Right atrium auricular region (tissue), 2 donors: Measurements from ENCODE around the gene DDIT4. TPM values are rescaled to one million over a fixed set of nuclear protein-coding genes. Genes with fewer than 3 reads are reported as not detected.
A peak's percentile ranks its signal among the peaks of the same experiment; 100 is the strongest.

Experiments
- DNase-seq: peaks from one replicate; pipeline ENCODE4 v3.0.0-alpha.2; 2019; ENCODE audit warnings: low spot score
- H3K27ac ChIP-seq, 2 donors: fragments of 200-600 bp; sonication (generic); 1 replicate in 1 of 2; 2 replicates in 1 of 2; pipeline ENCODE4 v1.5.1; 2016 to 2019
- H3K27me3 ChIP-seq, 2 donors: fragments of 200-600 bp; sonication (generic); one replicate each; pipeline versions ENCODE4 v1.5.1 to v1.6.0; 2017 to 2019
- H3K36me3 ChIP-seq: fragments of 200-600 bp; sonication (generic); one replicate; pipeline ENCODE4 v1.5.1; 2016
- H3K4me1 ChIP-seq, 2 donors: fragments of 200-600 bp; sonication (generic); one replicate each; pipeline versions ENCODE4 v1.5.1 to v1.6.0; 2017 to 2019
- H3K4me3 ChIP-seq, 2 donors: fragments of 200-600 bp; sonication (generic); 1 replicate in 1 of 2; 2 replicates in 1 of 2; pipeline ENCODE4 v1.5.1; 2017 to 2019; ENCODE audit warnings: mild to moderate bottlenecking in 1 of 2, moderate library complexity in 1 of 2
- H3K9me3 ChIP-seq, 2 donors: fragments of 200-600 bp; sonication (generic); one replicate each; pipeline ENCODE4 v1.5.1; 2019
- CTCF ChIP-seq, 2 donors: fragments of 200-600 bp; sonication (generic); IDR thresholded peaks; one replicate each; pipeline ENCODE4 v1.5.1; 2019; ENCODE audit warnings: antibody characterized with exemption in 2 of 2
- total RNA-seq, 2 donors: library from RNA; depleted of rRNA; stranded (reverse); fragments of >200 nt; gene quantifications; one replicate each; pipeline ENCODE4 v1.1.0, GENCODE V29; 2016

DDIT4 gene
- total RNA-seq, 2 donors from 2014 or later = 100 to 136 TPM

- Histone ChIP-seq H3K36me3 (no peaks in the 10 kb centered on the region), H3K27me3 (no peaks in the 10 kb centered on the region), H3K4me3 (no peak overlapping the region), H3K9me3 (no peaks in the 10 kb centered on the region), H3K4me1 (peaks cover 0 to 64% of the 10 kb centered on the region in 2 donors), H3K27ac (peak overlapping the region; percentile 84 to 87)
- no peak for TF ChIP-seq CTCF (IDR thresholded peaks at IDR 0.05)
- DNase-seq = peak; percentile 80
Observed at GRCh38 chr10:72309290-72310240, 35.8 kb downstream of the DDIT4 start.

- Histone ChIP-seq H3K4me3 (no peak overlapping the region), H3K4me1 (peaks cover 0 to 67% of the 10 kb centered on the region in 2 donors), H3K27ac (peak overlapping the region; percentile 84 to 87), H3K36me3 (no peaks in the 10 kb centered on the region), H3K27me3 (no peaks in the 10 kb centered on the region), H3K9me3 (no peaks in the 10 kb centered on the region)
- TF ChIP-seq CTCF (IDR thresholded peaks at IDR 0.05) = no peak
- no peak for DNase-seq
Observed at GRCh38 chr10:72310241-72310633, 36.5 kb downstream of the DDIT4 start.

GRCh38 chr10:72310636-72311035, 36.9 kb downstream of the DDIT4 start:
- H3K4me1 ChIP-seq = peaks cover 0 to 67% of the 10 kb centered on the region in 2 donors
- DNase-seq = no peak
- no peak for TF ChIP-seq CTCF (IDR thresholded peaks at IDR 0.05)
- no peak overlapping the region for H3K4me3 ChIP-seq
- H3K9me3 ChIP-seq = no peaks in the 10 kb centered on the region
- H3K27ac ChIP-seq = peak overlapping the region; percentile 84 to 87
- no peaks in the 10 kb centered on the region for H3K27me3 ChIP-seq
- H3K36me3 ChIP-seq = no peaks in the 10 kb centered on the region

DNA sequence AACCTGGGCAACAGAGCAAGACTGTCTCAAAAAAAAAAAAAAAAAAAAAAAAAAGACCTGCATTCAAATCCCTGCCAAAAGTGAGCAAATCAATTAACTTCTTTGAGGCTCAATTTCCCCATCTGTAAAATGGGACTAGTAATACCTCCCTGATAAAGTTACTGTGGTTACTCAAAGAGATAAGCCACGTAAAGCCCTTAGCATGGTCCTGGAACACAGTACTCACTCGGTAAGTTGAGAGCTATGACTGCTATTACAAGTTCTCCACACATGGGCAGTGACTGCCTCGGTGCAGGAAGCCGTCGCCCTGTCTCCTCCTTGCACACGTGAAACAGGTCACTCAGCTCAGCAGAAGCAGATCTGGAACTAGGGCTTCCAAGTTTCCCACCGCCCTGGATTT, 37.9 kb downstream of the DDIT4 start:
- Histone ChIP-seq H3K27me3 (no peaks in the 10 kb centered on the region), H3K27ac (no peak overlapping the region), H3K4me1 (peaks cover 2 to 68% of the 10 kb centered on the region in 2 donors)

DNA sequence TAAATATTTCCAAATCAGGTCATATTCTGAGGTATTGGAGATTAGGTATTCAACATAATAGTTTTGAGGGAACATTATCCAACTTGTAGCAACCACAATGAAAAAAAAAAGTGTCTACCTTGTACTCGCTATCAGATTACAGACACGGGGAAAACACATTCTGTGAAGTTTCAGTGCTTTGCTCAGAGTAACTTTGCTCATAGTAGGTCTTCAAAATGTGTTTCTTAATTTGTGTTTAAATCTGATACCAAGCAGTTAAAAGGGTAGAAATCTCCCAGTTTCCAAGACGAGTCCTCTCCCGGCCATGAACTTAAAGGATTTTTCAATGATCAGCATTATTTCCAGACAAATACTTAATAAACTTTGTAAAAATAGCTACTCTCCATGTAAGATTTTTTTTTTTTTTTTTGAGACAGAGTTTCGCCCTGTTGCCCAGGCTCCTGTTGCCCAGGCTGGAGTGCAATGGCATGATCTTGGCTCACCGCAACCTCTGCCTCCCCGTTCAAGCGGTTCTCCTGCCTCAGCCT, 39.2 kb downstream of the DDIT4 start:
- no peak overlapping the region for H3K27ac ChIP-seq
- H3K9me3 ChIP-seq = no peaks in the 10 kb centered on the region
- H3K27me3 ChIP-seq = no peaks in the 10 kb centered on the region
- no peaks in the 10 kb centered on the region for H3K36me3 ChIP-seq
- no peak for TF ChIP-seq CTCF (IDR thresholded peaks at IDR 0.05)
- DNase-seq = no peak
- no peak overlapping the region for H3K4me3 ChIP-seq
- H3K4me1 ChIP-seq = peaks cover 2 to 67% of the 10 kb centered on the region in 2 donors

More for the DNA sequence above, 37.9 kb downstream of the DDIT4 start:
- DNase-seq = no peak
- Histone ChIP-seq H3K36me3 (no peaks in the 10 kb centered on the region), H3K4me3 (no peak overlapping the region), H3K9me3 (no peaks in the 10 kb centered on the region)
- TF ChIP-seq CTCF (IDR thresholded peaks at IDR 0.05) = no peak
